Choroid plexus epithelial cell (primary cell): Measurements from ENCODE around the gene ZNF273.
A peak's percentile ranks its signal among the peaks of the same experiment; 100 is the strongest.
"Not testable (repeated sequence)": the region's sequence is repeated elsewhere in the genome, so short reads cannot be mapped to it uniquely, and the experiment has no call there.

Source experiments
- DNase-seq: peaks from one replicate; pipeline ENCODE4 v3.0.0-alpha.2; 2010; ENCODE audit warnings: low read depth
- H3K4me3 ChIP-seq: 2 replicates; pipeline ENCODE4 v1.5.1; 2011; ENCODE audit warnings: low read depth, mild to moderate bottlenecking, control low read depth, low read length, moderate library complexity
- CTCF ChIP-seq: conservative IDR thresholded peaks from 2 replicates; pipeline ENCODE4 v1.5.1; 2011; ENCODE audit warnings: low read depth, mild to moderate bottlenecking, control low read depth, inconsistent platforms, low read length, moderate library complexity

The ZNF273 gene

GRCh38 chr7:64890761-64891362 lies 12.2 kb upstream of the ZNF273 start:
- no peak for TF ChIP-seq CTCF
- no peak overlapping the region for H3K4me3 ChIP-seq
- DNase-seq: no peak

DNA sequence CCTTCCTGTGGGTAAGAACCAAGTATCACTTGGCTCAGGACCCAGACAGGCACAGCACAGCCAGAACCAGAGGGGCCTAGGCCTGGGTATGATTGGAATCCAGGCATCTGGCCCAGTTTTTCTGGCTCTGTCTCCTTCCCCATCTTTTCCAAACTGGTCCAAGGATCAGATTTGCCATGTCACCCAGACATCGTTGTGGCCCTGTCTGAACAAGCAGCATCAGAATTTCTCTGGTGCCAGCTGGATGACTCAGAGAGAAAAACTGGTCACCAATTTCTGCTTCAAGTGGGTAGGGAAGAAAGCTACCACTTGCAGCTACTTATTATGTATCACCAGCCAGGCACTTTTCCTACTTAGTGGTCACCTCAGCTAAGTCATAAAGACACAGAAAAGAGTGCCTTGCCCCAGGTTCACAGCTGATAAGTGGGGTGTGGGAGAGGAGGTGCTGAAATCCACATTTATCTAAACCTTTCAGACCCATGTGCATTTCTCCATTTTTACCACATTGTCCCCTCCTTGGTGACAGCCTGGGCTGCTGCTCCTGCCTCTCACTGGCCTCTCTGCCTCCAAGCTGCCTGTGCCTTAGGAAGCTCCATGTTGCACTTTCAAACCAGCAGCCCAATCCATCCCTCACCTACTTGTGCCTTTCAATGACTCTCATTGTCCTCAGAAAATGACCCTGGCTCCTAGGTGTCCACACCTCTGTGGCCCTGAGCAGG lies 11.6 kb upstream of the ZNF273 start:
- H3K4me3 ChIP-seq, DNase-seq: not testable (repeated sequence)

- H3K4me3 ChIP-seq: no peak overlapping the region
- no peak for DNase-seq
- TF ChIP-seq CTCF: no peak
Observed at GRCh38 chr7:64892116-64892515, 11.0 kb upstream of the ZNF273 start.

GRCh38 chr7:64892666-64893309 lies 10.3 kb upstream of the ZNF273 start:
- H3K4me3 ChIP-seq: no peak overlapping the region
- no peak for DNase-seq
- TF ChIP-seq CTCF: no peak

DNA sequence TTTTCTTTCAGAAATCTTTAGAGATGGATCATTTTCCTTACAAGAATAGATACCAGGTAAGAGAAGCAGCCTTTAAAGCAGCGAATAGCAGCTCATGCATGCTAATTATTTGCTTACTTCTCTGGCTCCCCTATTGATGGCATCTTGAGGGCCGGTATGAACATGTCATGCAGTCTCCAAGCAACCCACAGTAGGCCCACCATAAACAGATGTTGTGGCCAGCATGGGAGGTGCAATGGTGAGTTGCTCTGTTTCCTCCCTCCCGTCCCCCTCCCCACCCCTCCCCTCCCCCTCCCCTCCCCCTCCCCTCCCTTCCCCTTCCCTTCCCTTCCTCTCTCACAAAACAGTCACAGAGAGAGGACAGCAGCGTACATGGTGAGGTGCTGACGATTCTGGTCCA lies 9.7 kb upstream of the ZNF273 start:
- TF ChIP-seq CTCF: no peak
- H3K4me3 ChIP-seq: no peak overlapping the region
- no peak for DNase-seq

GRCh38 chr7:64902461-64902805 lies 640 bp upstream of the ZNF273 start:
- H3K4me3 ChIP-seq: peak overlapping the region; percentile 86
- not testable (repeated sequence) for DNase-seq

GRCh38 chr7:64904008-64904407 lies 935 bp downstream of the ZNF273 start:
- peak overlapping the region; percentile 86 for H3K4me3 ChIP-seq
- no peak for DNase-seq
- no peak for TF ChIP-seq CTCF

DNA sequence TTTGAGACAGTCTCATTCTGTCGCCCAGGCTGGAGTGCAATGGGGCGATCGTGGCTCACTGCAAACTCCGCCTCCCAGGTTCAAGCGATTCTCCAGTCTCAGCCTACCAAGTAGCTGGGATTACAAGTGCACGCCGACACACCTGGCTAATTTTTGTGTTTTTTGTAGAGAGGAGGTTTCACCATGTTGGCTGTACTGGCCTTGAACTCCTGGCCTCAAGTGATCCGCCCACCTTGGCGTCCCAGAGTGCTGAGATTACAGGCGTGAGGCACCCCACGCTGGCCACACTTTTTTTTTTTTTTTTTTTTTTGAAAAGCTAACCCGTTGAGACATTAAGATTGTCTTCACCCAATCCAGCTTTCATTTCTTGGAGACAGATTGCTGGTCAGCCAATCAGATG lies 2.1 kb downstream of the ZNF273 start:
- no peak for TF ChIP-seq CTCF
- DNase-seq: no peak
- no peak overlapping the region for H3K4me3 ChIP-seq
